ENCODE measurements around the gene JARID2. TPM values are rescaled to one million over a fixed set of nuclear protein-coding genes. Genes with fewer than 3 reads are reported as not detected.

The JARID2 gene
- total RNA-seq, 2 donors from 2014 or later, result 10.0 to 11.2 TPM

GRCh38 chr6:15375638-15376290 is 129.9 kb downstream of the JARID2 start:
- ATAC-seq (no peak), DNase-seq (no peak)
- intact Hi-C loops (cut with DNase I, micrococcal nuclease), result no loop called here

- no peak for ATAC-seq
- DNase-seq, result no peak
- intact Hi-C loops (cut with DNase I, micrococcal nuclease), result no loop called here
Observed at GRCh38 chr6:15376900-15377487, 131.1 kb downstream of the JARID2 start.

GRCh38 chr6:15378272-15378671 is 132.4 kb downstream of the JARID2 start:
- ATAC-seq (no peak), DNase-seq (no peak)
- intact Hi-C loops (cut with DNase I, micrococcal nuclease), result no loop called here

GRCh38 chr6:15378866-15379265 is 133.0 kb downstream of the JARID2 start:
- intact Hi-C loops (cut with DNase I, micrococcal nuclease), result no loop called here
- no peak for ATAC-seq
- DNase-seq, result no peak

- intact Hi-C loops (cut with DNase I, micrococcal nuclease), result no loop called here
- no peak for DNase-seq
Observed at GRCh38 chr6:15380351-15380750, 134.5 kb downstream of the JARID2 start.

GRCh38 chr6:15382089-15382488 is 136.2 kb downstream of the JARID2 start:
- ATAC-seq (no peak), DNase-seq (no peak)
- intact Hi-C loops (cut with DNase I, micrococcal nuclease), result no loop called here

More at GRCh38 chr6:15380351-15380750, 134.5 kb downstream of the JARID2 start:
- ATAC-seq, result no peak

- DNase-seq, result no peak
- ATAC-seq, result no peak
- intact Hi-C loops (cut with DNase I, micrococcal nuclease), result no loop called here
Observed at GRCh38 chr6:15382712-15383111, 136.8 kb downstream of the JARID2 start.

- ATAC-seq, result no peak
- intact Hi-C loops (cut with DNase I, micrococcal nuclease), result no loop called here
- DNase-seq, result no peak
Observed at GRCh38 chr6:15384901-15385300, 139.0 kb downstream of the JARID2 start.

- no peak for ATAC-seq
- DNase-seq, result no peak
- intact Hi-C loops (cut with DNase I, micrococcal nuclease), result no loop called here
Observed at GRCh38 chr6:15385521-15385920, 139.7 kb downstream of the JARID2 start.

- ATAC-seq (peak; percentile 19), DNase-seq (no peak)
- intact Hi-C loops (cut with DNase I, micrococcal nuclease), result no loop called here
Observed at GRCh38 chr6:15386110-15386755, 140.4 kb downstream of the JARID2 start.

- DNase-seq (no peak), ATAC-seq (peak; percentile 7)
- intact Hi-C loops (cut with DNase I, micrococcal nuclease), result no loop called here
Observed at GRCh38 chr6:15386756-15387112, 140.9 kb downstream of the JARID2 start.

GRCh38 chr6:15387118-15387517 is 141.2 kb downstream of the JARID2 start:
- ATAC-seq, result no peak
- intact Hi-C loops (cut with DNase I, micrococcal nuclease), result no loop called here
- DNase-seq, result no peak

- intact Hi-C loops (cut with DNase I, micrococcal nuclease), result no loop called here
- ATAC-seq (no peak), DNase-seq (no peak)
Observed at GRCh38 chr6:15389084-15389764, 143.4 kb downstream of the JARID2 start.

- DNase-seq (no peak), ATAC-seq (peak; percentile 71)
- intact Hi-C loops (cut with DNase I, micrococcal nuclease), result no loop called here
Observed at GRCh38 chr6:15389765-15390723, 144.2 kb downstream of the JARID2 start.

GRCh38 chr6:15391500-15391899 is 145.6 kb downstream of the JARID2 start:
- no peak for DNase-seq
- no peak for ATAC-seq
- intact Hi-C loops (cut with DNase I, micrococcal nuclease), result no loop called here

- intact Hi-C loops (cut with DNase I, micrococcal nuclease), result no loop called here
- ATAC-seq (no peak), DNase-seq (no peak)
Observed at GRCh38 chr6:15392182-15392581, 146.3 kb downstream of the JARID2 start.

- intact Hi-C loops (cut with DNase I, micrococcal nuclease), result no loop called here
Observed at GRCh38 chr6:15393605-15394004, 147.7 kb downstream of the JARID2 start.

GRCh38 chr6:15395087-15395486 is 149.2 kb downstream of the JARID2 start:
- ATAC-seq (no peak), DNase-seq (no peak)
- intact Hi-C loops (cut with DNase I, micrococcal nuclease), result no loop called here

More at GRCh38 chr6:15393605-15394004, 147.7 kb downstream of the JARID2 start:
- ATAC-seq (no peak), DNase-seq (no peak)

GRCh38 chr6:15396808-15397207 is 150.9 kb downstream of the JARID2 start:
- intact Hi-C loops (cut with DNase I, micrococcal nuclease), result no loop called here
- no peak for ATAC-seq
- DNase-seq, result no peak

Measured in left colon (tissue), 2 donors.